Lung (tissue), 12 donors: ENCODE results near the gene LCN2. TPM values are rescaled to one million over a fixed set of nuclear protein-coding genes. Genes with fewer than 3 reads are reported as not detected.

Source experiments
- ATAC-seq: fragments of 200-7000 bp; cut with Tn5 transposase; one replicate; pipeline ENCODE4 v1.9.1; 2020; ENCODE audit warnings: moderate number of reproducible peaks; ENCODE audit not compliant: insufficient read depth, low FRiP score
- DNase-seq, 3 donors: peaks; one replicate each; pipeline ENCODE4 v3.0.0-alpha.2; 2013 to 2017
- H3K27ac ChIP-seq, 2 donors: one replicate each; pipeline ENCODE4 v1.5.1; 2013; ENCODE audit warnings: mild to moderate bottlenecking in 2 of 2, moderate library complexity in 2 of 2, control low read depth in 1 of 2, inconsistent platforms in 1 of 2, low read depth in 1 of 2, low read length in 1 of 2
- H3K27me3 ChIP-seq, 3 donors: one replicate each; pipeline ENCODE4 v1.5.1; 2013; ENCODE audit warnings: low read length in 2 of 3; ENCODE audit not compliant: control insufficient read depth in 3 of 3, insufficient read depth in 3 of 3
- H3K36me3 ChIP-seq, 4 donors: one replicate each; pipeline ENCODE4 v1.5.1; 2013; ENCODE audit warnings: low read length in 4 of 4, mild to moderate bottlenecking in 1 of 4, moderate library complexity in 1 of 4; ENCODE audit not compliant: control insufficient read depth in 4 of 4, insufficient read depth in 4 of 4
- H3K4me1 ChIP-seq, 5 donors: one replicate each; pipeline ENCODE4 v1.5.1; 2013; ENCODE audit warnings: low read length in 5 of 5, mild to moderate bottlenecking in 2 of 5, moderate library complexity in 1 of 5; ENCODE audit not compliant: control insufficient read depth in 5 of 5, insufficient read depth in 5 of 5
- H3K4me3 ChIP-seq: one replicate; pipeline ENCODE4 v1.5.1; 2013; ENCODE audit warnings: mild to moderate bottlenecking, control low read depth, moderate library complexity
- H3K9ac ChIP-seq, 2 donors: one replicate each; pipeline ENCODE4 v1.5.1; 2013; ENCODE audit warnings: low read length in 2 of 2, control low read depth in 1 of 2; ENCODE audit not compliant: insufficient read depth in 1 of 2
- H3K9me3 ChIP-seq, 4 donors: one replicate each; pipeline ENCODE4 v1.5.1; 2013; ENCODE audit warnings: low read length in 3 of 4, mild to moderate bottlenecking in 1 of 4, moderate library complexity in 1 of 4; ENCODE audit not compliant: control insufficient read depth in 4 of 4, insufficient read depth in 3 of 4
- WGBS, 2 donors: extraction: QIAGEN DNeasy Blood & Tissue Kit; methylation state at CpG; one replicate each; pipeline ENCODE4 v1.1.7; 2013; 5-methylcytosine and 5-hydroxymethylcytosine counted together
- polyA plus RNA-seq, 2 donors: library from polyadenylated mRNA; stranded (reverse); fragments of 200-250 nt; gene quantifications; one replicate each; pipeline ENCODE4 v1.2.1, GENCODE V29; 2013
- total RNA-seq, 2 donors: library from RNA; depleted of rRNA in 1 of 2; stranded (reverse); fragments of >200 nt in 1 of 2; gene quantifications; one replicate each; pipeline ENCODE4 v1.2.1, GENCODE V29; 2014 to 2021
- TF ChIP-seq, protein P1 (sequence below): IDR thresholded peaks from 2 replicates; pipeline ENCODE4 v1.5.1; 2012; ENCODE audit warnings: mild to moderate bottlenecking; ENCODE audit errors: control extremely low read depth, extremely low read depth
- donor health status: control.
- donor health status: control.
- donor health status: Bipolar disorder and iron deficiency.
- donor health status: healthy.
- donor health status: DM: yes; HTN: yes; CAD: no.

The LCN2 gene
- total and polyA plus RNA-seq, 4 donors, result 114 to 842 (median 295) TPM

DNA sequence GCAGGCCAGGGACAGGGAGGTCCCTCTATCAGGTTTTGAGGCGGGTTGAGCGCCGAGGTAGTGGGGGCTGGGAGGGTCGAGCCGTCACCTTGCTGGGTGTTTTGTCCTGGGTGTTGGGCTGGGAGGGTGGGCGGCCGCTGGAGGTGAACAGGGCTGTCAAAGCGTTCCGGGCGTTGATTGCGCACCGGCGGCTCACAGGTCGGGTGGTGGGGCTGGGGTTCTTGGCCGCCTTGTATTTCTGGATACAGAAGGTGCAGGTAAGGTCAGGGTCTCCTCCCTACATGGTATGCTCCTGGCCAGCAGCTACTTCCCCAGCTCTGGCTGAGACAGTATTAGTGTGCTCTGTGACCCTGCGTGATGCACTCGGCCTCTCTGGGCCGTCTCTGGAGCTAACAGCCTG lies 16.9 kb downstream of the LCN2 start:
- Histone ChIP-seq H3K9ac (no peak overlapping the region), H3K4me1 (peaks cover 0 to 2% (median 0%) of the 10 kb centered on the region in 5 donors), H3K9me3 (no peaks in the 10 kb centered on the region), H3K4me3 (no peak overlapping the region), H3K36me3 (peaks cover 22 to 65% (median 37%) of the 10 kb centered on the region in 4 donors), H3K27me3 (no peaks in the 10 kb centered on the region), H3K27ac (no peak overlapping the region)
- ATAC-seq (no peak), DNase-seq (no peak)
- whole genome bisulfite sequencing, 2 donors, result 96% methylated on average over 18 of the region's 18 CpGs
- TF ChIP-seq, protein P1, sequence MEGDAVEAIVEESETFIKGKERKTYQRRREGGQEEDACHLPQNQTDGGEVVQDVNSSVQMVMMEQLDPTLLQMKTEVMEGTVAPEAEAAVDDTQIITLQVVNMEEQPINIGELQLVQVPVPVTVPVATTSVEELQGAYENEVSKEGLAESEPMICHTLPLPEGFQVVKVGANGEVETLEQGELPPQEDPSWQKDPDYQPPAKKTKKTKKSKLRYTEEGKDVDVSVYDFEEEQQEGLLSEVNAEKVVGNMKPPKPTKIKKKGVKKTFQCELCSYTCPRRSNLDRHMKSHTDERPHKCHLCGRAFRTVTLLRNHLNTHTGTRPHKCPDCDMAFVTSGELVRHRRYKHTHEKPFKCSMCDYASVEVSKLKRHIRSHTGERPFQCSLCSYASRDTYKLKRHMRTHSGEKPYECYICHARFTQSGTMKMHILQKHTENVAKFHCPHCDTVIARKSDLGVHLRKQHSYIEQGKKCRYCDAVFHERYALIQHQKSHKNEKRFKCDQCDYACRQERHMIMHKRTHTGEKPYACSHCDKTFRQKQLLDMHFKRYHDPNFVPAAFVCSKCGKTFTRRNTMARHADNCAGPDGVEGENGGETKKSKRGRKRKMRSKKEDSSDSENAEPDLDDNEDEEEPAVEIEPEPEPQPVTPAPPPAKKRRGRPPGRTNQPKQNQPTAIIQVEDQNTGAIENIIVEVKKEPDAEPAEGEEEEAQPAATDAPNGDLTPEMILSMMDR, result no peak

DNA sequence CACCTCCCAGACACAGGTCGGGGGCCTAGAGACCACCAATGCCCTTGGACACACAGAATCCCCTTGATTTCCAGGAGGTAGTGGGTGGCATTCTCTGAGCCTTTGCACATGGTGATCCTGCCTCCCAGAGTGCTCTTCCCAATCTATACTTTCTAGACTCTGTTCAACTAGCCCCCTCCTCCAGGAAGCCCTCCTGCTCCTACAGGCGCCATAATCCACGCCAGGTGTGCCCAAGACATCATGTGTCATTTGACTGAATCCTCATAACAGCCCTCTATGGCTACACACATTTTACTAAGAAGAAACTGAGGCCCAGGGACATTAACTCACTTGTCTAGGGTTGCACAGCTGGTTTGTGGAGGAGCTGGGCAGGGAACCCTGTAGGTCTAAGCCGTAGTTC lies 18.0 kb downstream of the LCN2 start:
- Histone ChIP-seq H3K27ac (no peak overlapping the region), H3K36me3 (peaks cover 22 to 61% (median 38%) of the 10 kb centered on the region in 4 donors), H3K9me3 (no peaks in the 10 kb centered on the region), H3K4me1 (no peaks in the 10 kb centered on the region), H3K27me3 (no peaks in the 10 kb centered on the region), H3K9ac (no peak overlapping the region), H3K4me3 (no peak overlapping the region)
- no peak for ATAC-seq
- TF ChIP-seq, protein P1, result no peak
- no peak for DNase-seq
- 97% methylated on average over 4 of the region's 4 CpGs for WGBS, 2 donors

DNA sequence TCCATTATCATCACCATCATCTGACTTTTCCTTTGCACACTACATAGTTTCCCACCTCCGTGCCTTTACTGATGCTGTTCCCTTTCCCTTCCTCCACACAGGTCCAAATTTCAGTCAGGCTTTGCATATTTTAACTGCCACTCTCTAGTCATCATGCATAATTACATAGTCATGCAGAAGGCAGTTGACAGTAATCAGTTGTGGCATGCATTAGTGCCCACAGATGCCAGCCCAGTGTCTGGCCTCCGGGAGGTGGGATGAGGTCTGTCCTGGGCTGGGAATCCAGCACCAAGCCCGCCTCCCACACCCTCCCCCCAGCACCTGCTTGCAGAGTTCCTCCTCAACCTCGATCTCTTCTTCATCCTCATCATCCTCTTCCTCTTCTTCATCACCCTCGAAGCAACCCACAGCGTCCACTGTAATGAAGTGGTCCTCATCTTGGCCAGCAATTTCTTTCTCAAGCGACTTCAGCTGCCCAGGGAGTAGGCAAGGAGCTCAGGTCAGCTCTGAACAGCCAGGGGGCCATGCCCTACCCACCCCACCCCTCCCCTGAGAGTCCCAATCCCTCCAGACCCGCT lies 19.6 kb downstream of the LCN2 start:
- Histone ChIP-seq H3K36me3 (peaks cover 22 to 49% (median 32%) of the 10 kb centered on the region in 4 donors), H3K4me3 (no peak overlapping the region), H3K27ac (no peak overlapping the region), H3K9ac (no peak overlapping the region), H3K27me3 (no peaks in the 10 kb centered on the region), H3K9me3 (no peaks in the 10 kb centered on the region), H3K4me1 (no peaks in the 10 kb centered on the region)
- TF ChIP-seq, protein P1, result no peak
- no peak for DNase-seq
- no peak for ATAC-seq
- 90 to 95% methylated on average over 8 of the region's 8 CpGs for WGBS, 2 donors

DNA sequence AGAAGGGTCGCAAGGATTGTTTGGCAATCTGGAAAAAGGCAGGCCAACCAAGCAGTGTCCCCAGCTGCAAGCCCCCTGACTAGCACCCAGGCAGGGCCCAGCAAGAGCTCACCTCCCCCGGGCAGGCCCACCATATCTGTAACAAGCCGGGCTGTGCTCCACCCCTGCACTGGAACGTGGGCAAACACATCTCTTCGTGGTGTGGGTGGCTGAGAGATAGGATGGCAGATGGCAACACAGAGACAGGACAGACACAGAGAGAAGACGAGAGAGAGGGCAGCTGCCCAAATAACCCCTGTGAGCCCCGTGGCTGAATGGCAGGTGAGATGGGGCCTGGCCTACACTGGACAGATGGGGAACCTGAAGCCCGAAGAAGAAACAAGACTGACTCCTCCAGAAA lies 20.2 kb downstream of the LCN2 start:
- H3K9ac ChIP-seq, result no peak overlapping the region
- WGBS, 2 donors, result 93 to 94% methylated on average over 8 of the region's 8 CpGs
- H3K27ac ChIP-seq, result no peak overlapping the region
- H3K9me3 ChIP-seq, result no peaks in the 10 kb centered on the region
- H3K4me1 ChIP-seq, result no peaks in the 10 kb centered on the region
- no peak for DNase-seq
- H3K4me3 ChIP-seq, result no peak overlapping the region
- H3K36me3 ChIP-seq, result peaks cover 24 to 46% (median 32%) of the 10 kb centered on the region in 4 donors
- TF ChIP-seq, protein P1, result no peak
- ATAC-seq, result no peak
- no peaks in the 10 kb centered on the region for H3K27me3 ChIP-seq
